ENCODE results near the gene PKMYT1.

The PKMYT1 gene

DNA sequence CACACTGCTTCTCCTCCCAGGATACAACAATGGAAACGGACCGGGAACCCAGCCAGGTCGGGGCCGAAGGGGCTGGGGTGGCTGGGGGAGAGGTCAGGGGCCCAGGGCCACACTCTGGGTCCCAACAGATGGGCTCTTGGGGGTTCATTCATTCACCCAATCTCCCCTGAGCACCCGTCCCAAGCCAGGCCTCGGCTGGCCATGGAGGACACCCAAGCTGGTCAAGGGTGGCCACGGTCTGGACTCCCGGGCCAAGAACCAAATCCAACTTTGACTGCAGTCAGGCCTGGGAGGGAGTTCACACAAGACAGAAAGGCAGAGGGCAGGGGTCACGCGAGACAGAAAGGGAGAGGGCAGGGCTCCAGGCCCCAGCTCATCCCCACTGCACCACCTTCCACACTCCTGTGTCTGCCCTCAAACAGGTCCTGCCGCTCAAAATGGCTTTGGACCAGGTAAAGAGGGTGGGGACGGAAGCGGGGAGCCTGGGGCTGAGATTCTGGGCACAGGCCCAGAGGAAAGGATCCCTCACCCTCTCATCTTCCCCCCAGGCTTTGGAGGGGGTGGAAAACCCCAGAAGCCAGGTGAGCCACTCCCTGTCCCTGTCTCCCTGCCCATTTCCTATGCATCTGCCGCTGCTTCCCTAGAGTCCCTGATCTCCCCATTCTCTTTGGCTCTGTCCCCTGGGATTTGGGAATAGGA lies 12.3 kb upstream of the PKMYT1 start:
- DNase-seq: no peak

- DNase-seq: no peak
Measured at GRCh38 chr16:2991566-2992261, 11.5 kb upstream of the PKMYT1 start.

DNA sequence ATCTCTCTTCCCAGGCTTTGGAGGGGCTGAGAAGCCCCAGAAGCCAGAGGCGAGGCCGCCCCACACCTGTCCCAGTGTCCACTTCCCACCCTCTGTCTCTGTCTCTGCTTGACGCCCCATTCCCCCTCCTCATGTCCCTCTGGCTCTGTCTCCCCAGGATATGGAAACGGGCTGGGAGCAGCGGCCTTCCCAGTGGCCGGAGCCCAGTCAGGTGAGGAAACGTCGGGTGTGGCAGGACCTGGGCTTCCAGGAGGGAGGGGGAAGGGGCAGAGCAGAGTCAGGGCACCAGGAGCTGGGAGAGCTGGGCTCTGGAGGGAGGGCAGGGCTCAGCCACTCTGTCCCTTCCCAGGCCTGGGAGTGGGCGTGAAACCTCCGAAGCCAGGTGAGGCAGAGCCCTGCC lies 10.6 kb upstream of the PKMYT1 start:
- DNase-seq: no peak

GRCh38 chr16:2988590-2989099 lies 8.4 kb upstream of the PKMYT1 start:
- no peak for DNase-seq

DNA sequence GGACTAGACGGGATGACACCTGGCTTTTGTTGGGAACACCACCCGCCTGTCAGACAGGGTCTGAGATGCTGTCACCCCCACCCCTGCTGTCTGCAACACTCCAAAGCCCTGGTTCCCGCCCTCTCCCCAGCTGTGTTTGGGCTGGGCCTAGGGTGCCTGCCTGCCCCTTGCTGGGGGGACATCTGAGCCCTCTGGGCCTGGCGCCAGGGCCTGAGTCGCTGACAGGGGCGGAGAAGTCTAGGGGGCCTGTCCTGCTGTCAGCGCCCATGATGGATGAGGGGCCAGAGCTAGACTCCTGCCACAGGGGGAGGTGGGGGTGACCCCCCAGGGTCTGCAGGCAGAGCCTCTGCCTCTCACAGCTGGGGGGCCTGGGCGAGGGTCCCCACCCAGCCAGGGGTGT lies 7.6 kb upstream of the PKMYT1 start:
- DNase-seq: no peak

GRCh38 chr16:2987286-2987685 lies 7.0 kb upstream of the PKMYT1 start:
- no peak for DNase-seq

- DNase-seq: no peak
Measured at GRCh38 chr16:2986623-2987188, 6.5 kb upstream of the PKMYT1 start.

DNA sequence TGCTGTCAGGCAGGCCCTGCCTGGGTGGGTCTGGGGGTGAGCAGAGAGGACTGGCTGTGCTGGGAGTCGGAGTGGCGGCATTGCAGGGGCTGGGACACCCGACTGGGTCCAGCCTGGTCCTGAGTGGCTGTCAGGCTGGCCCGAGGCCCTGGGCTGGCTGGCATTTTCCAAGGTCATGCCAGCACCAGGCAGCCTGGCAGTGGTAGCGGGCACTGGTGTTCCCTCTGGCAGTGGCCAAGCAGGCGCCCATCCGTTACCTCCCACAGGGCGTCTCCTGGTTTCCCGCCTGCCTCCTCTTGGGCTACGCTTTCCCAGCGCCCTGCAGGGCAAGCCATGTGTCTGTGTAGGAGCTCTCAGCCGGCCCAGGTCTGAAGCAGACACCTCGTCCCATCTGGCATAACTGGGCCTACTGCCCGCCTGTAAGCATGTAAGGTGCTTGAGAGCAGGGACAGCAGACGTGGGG lies 5.7 kb upstream of the PKMYT1 start:
- no peak for DNase-seq

DNA sequence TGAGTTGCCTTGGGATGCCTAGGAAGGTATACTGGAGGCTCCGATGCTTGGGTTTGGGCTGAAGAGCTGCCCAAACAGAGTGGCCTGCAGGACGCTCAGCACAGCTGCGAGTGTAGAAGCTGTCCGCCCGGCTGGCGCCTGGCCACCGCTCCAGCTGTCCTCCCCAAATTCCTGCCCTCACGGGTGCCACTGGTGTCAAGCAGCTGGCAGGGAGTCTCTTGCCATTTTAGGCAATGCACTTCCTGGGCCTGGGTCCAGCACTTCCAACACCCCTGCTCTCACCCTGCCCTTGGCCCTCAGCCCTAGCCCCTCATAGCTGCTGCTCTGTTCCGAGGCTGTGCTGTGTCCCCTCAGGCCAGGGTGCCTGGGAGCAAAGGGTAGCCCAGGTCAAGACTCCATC lies 5.2 kb upstream of the PKMYT1 start:
- DNase-seq: no peak

GRCh38 chr16:2983706-2984136 lies 3.5 kb upstream of the PKMYT1 start:
- DNase-seq: peak; percentile 90 to 91

DNA sequence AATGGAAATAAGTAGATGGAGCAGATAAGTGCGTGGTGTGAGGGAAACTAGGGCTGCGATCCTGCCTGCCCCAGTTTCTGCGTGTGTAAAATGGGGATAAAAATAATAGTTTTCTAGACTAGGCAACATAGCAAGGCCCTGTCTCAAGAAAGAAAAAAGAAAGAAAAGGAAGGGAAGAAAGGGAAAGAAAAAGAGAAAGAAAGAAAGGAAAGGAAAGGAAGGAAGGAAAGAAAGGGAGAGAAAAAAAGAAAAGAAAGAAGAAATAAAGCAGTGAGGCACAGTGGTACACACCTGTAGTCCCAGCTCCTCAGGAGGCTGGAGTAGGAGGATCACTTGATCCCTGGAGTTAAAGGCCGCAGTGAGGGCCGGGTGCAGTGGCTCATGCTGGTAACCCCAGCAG lies 2.2 kb upstream of the PKMYT1 start:
- DNase-seq: no peak

GRCh38 chr16:2981899-2982250 lies 1.6 kb upstream of the PKMYT1 start:
- DNase-seq: no peak

DNA sequence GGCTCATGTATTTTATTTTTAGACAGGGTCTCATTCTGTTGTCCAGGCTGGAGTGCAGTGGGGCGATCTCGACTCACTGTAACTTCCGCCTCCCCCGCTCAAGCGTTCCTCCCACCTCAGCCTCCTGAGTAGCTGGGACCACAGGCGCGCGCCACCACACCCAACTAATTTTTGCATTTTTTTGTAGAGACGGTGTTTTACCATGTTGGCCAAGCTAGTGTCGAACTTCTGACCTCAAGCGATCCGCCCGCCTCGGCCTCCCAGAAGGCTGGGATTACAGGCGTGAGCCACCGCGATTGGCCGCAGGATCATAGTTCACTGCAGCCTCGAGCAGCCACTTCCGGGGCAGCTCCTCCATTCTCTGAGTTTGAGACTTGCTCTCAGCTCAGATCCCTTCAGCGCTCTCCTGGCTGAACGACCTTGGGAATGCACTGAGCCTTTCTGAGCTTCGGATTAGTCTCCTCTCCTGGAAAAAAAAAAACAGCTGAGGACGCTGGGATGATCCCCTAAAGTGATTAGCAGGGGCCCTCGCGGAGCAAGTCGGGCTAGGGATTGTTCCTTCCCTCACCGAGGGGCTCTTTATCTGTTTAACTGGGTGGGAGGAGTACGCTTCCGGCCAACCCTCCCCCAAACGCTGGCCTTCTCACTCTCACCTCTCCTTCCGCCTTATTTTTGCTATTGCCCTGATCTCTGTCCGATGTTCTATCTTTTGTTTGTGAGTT lies 1.1 kb upstream of the PKMYT1 start:
- DNase-seq: no peak

- DNase-seq: peak; percentile 60 to 62
Measured at GRCh38 chr16:2979669-2980226, 498 bp downstream of the PKMYT1 start.

GRCh38 chr16:2977440-2977839 lies 2.8 kb downstream of the PKMYT1 start:
- DNase-seq: no peak

DNA sequence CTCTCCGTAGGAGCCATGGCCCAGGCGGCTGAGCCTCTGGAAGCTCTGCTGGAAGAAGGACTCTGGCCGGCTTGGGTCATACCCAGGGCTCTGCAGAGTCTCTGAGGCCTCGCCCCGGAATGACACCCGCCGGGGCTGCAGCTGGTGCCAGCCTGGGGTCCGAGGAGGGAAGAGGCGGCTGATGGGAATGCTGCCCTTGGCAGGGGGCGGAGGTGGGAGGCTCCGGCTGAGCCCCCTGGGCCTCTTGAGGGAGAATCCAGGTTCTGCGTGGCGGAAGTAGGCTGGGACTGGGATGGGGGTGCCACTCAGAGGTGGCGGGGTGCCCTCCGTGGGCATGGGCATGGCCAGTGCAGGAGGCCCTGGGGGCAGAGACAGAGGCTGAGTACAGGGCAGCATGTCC lies 3.6 kb downstream of the PKMYT1 start:
- DNase-seq: no peak

DNA sequence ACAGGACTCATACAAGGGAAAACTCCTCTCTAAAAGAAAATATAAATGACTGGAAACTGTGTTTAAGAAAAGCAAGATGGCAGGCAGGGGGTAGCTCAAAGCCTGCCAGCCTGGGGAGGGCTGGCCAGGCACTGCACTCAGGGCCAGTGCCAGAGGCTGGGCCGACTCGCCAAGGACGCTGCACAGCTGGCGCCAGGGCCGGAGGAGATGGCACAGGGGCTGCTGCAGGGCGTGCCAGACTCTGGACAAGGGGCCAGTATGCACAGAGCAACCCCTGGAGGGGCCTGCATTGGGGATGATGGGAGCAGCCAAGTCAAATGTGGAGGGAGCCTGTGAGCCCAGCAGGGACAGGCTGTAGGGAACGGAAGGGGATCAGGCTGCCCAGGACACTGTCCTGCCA lies 4.0 kb downstream of the PKMYT1 start:
- no peak for DNase-seq

DNA sequence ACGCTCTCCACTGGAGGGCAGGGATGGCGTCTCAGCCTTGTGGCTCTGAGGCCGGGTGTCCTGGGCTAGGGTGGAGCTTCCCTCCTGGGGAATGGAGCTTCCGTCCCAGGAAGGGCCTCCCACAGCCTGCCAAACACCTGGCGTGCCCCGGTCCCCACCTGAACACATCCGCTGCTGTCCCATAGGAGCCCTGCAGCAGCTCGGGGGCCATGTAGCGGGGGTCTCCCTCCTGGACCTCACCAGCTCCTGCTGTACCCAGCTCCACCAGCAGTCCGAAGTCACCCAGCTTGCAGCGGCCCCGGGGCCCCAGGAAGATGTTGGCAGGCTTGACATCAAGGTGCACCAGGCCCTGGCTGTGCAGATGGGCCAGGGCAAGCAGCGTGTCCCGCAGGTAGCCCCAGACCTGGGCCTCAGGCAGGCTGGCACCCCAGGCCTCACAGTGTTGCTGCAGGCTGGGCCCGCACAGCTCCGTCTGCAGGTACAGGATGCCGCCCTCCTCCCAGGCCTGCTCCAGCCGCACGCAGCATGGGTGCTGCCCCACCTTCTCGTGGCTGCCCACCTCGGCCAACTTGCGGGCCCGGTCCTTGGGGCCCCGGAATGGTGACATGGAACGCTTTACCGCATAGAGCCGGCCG lies 5.0 kb downstream of the PKMYT1 start:
- no peak for DNase-seq

DNA sequence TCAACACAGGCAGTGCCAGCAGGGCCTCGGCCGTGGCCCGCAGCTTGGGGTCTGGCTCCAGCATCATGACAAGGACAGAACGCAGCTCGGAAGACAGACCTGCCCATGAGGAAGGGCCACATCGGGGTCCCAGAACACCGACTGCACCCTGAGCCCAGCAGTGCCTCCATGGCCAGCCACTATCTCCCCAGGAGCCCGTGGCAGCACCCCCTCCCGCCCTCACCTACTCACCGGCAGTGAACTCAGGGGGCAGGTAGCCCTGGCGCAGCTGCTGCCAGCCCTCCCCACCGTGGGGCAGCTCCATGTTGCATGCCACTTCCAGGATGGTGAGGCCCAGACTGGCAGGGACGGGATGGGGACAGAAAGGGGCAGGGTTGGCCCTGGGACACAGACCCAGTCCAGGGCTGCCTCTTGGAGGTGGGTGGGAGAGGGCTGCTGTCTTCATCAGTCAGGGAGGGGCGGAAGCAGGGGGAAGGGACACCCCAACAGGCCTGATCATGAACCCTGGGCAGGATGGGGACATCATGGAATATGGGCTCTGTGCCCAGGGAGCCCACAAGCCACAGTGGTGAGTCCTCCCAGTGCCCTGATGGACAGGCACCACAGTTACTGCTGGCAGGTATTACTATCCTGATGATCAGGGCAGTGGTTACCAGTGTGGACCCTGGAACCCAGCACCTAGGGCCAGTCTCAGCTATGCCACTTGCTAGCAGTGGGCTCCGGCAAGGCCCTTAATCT lies 5.8 kb downstream of the PKMYT1 start:
- DNase-seq: no peak

- DNase-seq: no peak
Measured at GRCh38 chr16:2973605-2974318, 6.5 kb downstream of the PKMYT1 start.

GRCh38 chr16:2973093-2973492 lies 7.2 kb downstream of the PKMYT1 start:
- DNase-seq: no peak

Data from activated T-cell treated with anti-CD3 and anti-CD28 coated beads, Interleukin-2, amount 50 U/mL, for 48 hours (primary cell).